Mesendoderm (in vitro differentiated cells): ENCODE measurements around the gene PGM1.
A peak's percentile ranks its signal among the peaks of the same experiment; 100 is the strongest.

Source experiments
- DNase-seq: peaks from one replicate; pipeline ENCODE4 v3.0.0; 2013
- H2AK5ac ChIP-seq: 2 replicates; pipeline ENCODE4 v1.6.1; 2013; ENCODE audit warnings: low read length, inconsistent platforms
- H2BK120ac ChIP-seq: 2 replicates; pipeline ENCODE4 v1.6.1; 2013; ENCODE audit warnings: low read depth, mild to moderate bottlenecking, low read length, moderate library complexity, mixed read lengths
- H2BK15ac ChIP-seq: replicated peaks from 2 replicates; pipeline ENCODE4 v1.6.1; 2013; ENCODE audit warnings: low read depth, mild to moderate bottlenecking, moderate library complexity
- H2BK5ac ChIP-seq: 2 replicates; pipeline ENCODE4 v1.6.1; 2013; ENCODE audit warnings: low read length, inconsistent platforms
- H3K18ac ChIP-seq: 2 replicates; pipeline ENCODE4 v1.6.1; 2013; ENCODE audit warnings: mild to moderate bottlenecking, low read length, mixed read lengths
- H3K23ac ChIP-seq: one replicate; pipeline ENCODE4 v1.6.1; 2013; ENCODE audit warnings: low read length
- H3K27ac ChIP-seq: 2 replicates; pipeline ENCODE4 v1.5.1; 2013; ENCODE audit warnings: low read depth, mild to moderate bottlenecking, inconsistent platforms, low read length, moderate library complexity
- H3K27me3 ChIP-seq: 2 replicates; pipeline ENCODE4 v1.6.1; 2013; ENCODE audit warnings: low read length, control low read depth, mild to moderate bottlenecking, inconsistent platforms; ENCODE audit not compliant: insufficient read depth, poor library complexity
- H3K36me3 ChIP-seq: 2 replicates; pipeline ENCODE4 v1.6.1; 2013; ENCODE audit warnings: low read length, inconsistent platforms; ENCODE audit not compliant: control insufficient read depth, insufficient read depth
- H3K4ac ChIP-seq: one replicate; pipeline ENCODE4 v1.6.1; 2013; ENCODE audit warnings: low read depth, mild to moderate bottlenecking, low read length, moderate library complexity
- H3K4me1 ChIP-seq: 2 replicates; pipeline ENCODE4 v1.6.1; 2013; ENCODE audit warnings: low read depth, low read length, inconsistent platforms; ENCODE audit not compliant: control insufficient read depth
- H3K4me2 ChIP-seq: 2 replicates; pipeline ENCODE4 v1.6.1; 2013; ENCODE audit warnings: low read length
- H3K4me3 ChIP-seq: 2 replicates; pipeline ENCODE4 v1.5.1; 2013; ENCODE audit warnings: mild to moderate bottlenecking, low read length
- H3K56ac ChIP-seq: one replicate; pipeline ENCODE4 v1.6.1; 2013; ENCODE audit warnings: low read length
- H3K79me1 ChIP-seq: 2 replicates; pipeline ENCODE4 v1.6.1; 2013; ENCODE audit warnings: low read length, inconsistent platforms
- H3K79me2 ChIP-seq: 2 replicates; pipeline ENCODE4 v1.6.1; 2013; ENCODE audit warnings: mild to moderate bottlenecking, low read length; ENCODE audit not compliant: control insufficient read depth, insufficient read depth
- H3K9ac ChIP-seq: 2 replicates; pipeline ENCODE4 v1.6.1; 2013; ENCODE audit warnings: low read length, inconsistent platforms
- H4K5ac ChIP-seq: one replicate; pipeline ENCODE4 v1.6.1; 2013; ENCODE audit warnings: low read length
- H4K8ac ChIP-seq: one replicate; pipeline ENCODE4 v1.6.1; 2013; ENCODE audit warnings: low read depth, mild to moderate bottlenecking, control low read depth, low read length, moderate library complexity
- WGBS: extraction: QIAGEN DNeasy Blood & Tissue Kit; methylation state at CpG from one replicate; pipeline ENCODE4 v1.1.7; 2013; ENCODE audit warnings: low lambda C conversion rate, missing lambda C conversion rate; ENCODE audit not compliant: insufficient coverage; ENCODE audit errors: extremely low coverage; 5-methylcytosine and 5-hydroxymethylcytosine counted together

Gene PGM1

DNA sequence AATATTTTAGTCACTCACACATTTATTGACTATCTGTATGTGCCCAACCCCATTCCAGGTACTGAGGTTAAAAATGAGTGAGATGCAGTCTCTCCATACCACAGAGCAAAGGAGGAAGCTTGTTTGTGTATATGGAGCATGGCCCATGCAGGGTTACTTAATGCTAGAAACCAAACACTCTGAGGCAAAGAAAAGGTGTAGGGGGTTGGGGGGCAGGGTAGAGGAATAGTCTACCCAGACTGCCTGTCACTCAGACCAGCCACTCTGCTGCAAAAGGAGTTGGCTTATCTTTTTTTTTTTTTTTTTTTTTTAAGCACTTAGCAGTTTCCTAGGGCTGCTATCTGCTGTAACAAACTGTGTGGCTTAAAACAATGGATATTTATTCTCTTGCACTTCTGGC lies 19.8 kb downstream of the PGM1 start:
- Histone ChIP-seq H3K4me1 (peaks cover 13% of the 10 kb centered on the region), H3K79me2 (no peaks in the 10 kb centered on the region), H3K27me3 (no peaks in the 10 kb centered on the region), H3K27ac (peak overlapping the region; percentile 65), H2BK120ac (no peak overlapping the region), H3K36me3 (no peaks in the 10 kb centered on the region), H4K5ac (no peak overlapping the region), H3K4me2 (no peak overlapping the region), H3K4me3 (no peak overlapping the region), H3K9ac (peak overlapping the region; percentile 20), H3K79me1 (peaks cover 7% of the 10 kb centered on the region), H3K23ac (no peak overlapping the region), H4K8ac (no peak overlapping the region), H2BK5ac (peak overlapping the region; percentile 5), H3K56ac (peak overlapping the region; percentile 40), H2BK15ac (no peak overlapping the region), H2AK5ac (no peak overlapping the region), H3K18ac (peak overlapping the region; percentile 89), H3K4ac (no peak overlapping the region)
- peak; percentile 63 for DNase-seq

DNA sequence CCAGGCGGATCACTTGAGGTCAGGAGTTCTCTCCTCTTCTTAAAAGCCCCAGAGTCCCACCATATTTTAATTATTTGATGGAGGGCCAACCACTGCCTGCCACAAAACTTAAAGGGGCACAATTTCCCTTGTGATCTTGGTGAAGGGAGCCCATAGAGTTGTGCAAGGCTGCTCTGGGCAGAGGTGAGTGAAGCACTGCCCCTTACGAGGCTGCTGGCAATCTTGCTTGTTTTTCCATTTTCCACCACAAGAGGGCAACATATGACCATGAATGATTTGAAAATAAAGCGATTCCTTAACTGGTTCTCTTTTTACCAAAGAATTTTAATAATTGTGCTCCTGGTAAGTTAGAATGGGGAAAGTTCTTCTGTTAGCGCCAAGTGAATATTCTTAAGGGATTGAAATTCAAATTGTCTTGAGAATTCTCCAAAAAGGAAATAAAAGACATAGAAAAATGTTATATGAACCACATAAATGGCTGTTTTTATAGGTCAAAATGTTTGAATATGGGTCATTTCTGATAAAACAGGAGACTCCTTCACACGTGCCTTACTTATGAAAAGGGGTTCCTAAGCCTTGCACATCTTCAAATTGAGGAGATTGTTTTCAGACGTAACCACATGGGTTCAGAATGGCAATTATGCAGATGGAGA lies 22.7 kb downstream of the PGM1 start:
- no CpG with 5 or more reads among the region's 6 CpGs for WGBS
- Histone ChIP-seq H3K36me3 (no peaks in the 10 kb centered on the region), H3K4me1 (peaks cover 13% of the 10 kb centered on the region)

DNA sequence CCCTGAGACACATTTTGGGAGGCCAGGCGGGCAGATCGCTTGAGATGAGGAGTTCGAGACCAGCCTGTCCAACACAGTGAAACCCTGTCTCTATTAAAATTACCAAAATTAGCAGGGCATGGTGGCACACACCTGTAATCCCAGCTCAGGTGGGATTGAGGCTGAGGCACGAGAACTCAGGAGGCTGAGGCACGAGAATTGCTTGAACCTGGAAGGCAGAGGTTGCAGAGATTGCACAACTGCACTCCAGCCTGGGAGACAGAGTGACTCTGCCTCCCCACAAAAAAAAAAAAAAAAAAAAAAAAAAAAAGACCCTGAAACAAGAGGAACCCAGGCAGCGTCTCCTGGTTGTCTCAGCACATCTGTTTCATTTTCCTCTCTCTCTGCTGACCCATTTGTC lies 24.2 kb downstream of the PGM1 start:
- Histone ChIP-seq H2BK15ac (no peak overlapping the region), H3K79me1 (peaks cover 2% of the 10 kb centered on the region), H2BK120ac (no peak overlapping the region), H3K4ac (no peak overlapping the region), H3K79me2 (no peaks in the 10 kb centered on the region), H4K5ac (no peak overlapping the region), H3K4me1 (peaks cover 8% of the 10 kb centered on the region), H4K8ac (no peak overlapping the region), H3K56ac (no peak overlapping the region), H2BK5ac (no peak overlapping the region), H3K9ac (no peak overlapping the region), H3K4me3 (no peak overlapping the region), H3K27me3 (no peaks in the 10 kb centered on the region), H3K27ac (no peak overlapping the region), H2AK5ac (no peak overlapping the region), H3K4me2 (no peak overlapping the region), H3K18ac (no peak overlapping the region), H3K23ac (no peak overlapping the region), H3K36me3 (no peaks in the 10 kb centered on the region)
- no CpG with 5 or more reads among the region's 6 CpGs for WGBS
- DNase-seq, result no peak

More for the DNA sequence above, 22.7 kb downstream of the PGM1 start:
- Histone ChIP-seq H2BK120ac (no peak overlapping the region), H3K18ac (peak overlapping the region; percentile 44), H3K4ac (no peak overlapping the region), H2BK5ac (no peak overlapping the region), H2BK15ac (no peak overlapping the region), H3K27me3 (no peaks in the 10 kb centered on the region), H2AK5ac (no peak overlapping the region), H3K79me1 (peaks cover 4% of the 10 kb centered on the region), H3K4me3 (no peak overlapping the region), H4K5ac (no peak overlapping the region), H3K27ac (no peak overlapping the region), H4K8ac (no peak overlapping the region), H3K23ac (no peak overlapping the region), H3K56ac (peak overlapping the region; percentile 50), H3K9ac (no peak overlapping the region), H3K79me2 (no peaks in the 10 kb centered on the region), H3K4me2 (no peak overlapping the region)
- peak; percentile 80 for DNase-seq

DNA sequence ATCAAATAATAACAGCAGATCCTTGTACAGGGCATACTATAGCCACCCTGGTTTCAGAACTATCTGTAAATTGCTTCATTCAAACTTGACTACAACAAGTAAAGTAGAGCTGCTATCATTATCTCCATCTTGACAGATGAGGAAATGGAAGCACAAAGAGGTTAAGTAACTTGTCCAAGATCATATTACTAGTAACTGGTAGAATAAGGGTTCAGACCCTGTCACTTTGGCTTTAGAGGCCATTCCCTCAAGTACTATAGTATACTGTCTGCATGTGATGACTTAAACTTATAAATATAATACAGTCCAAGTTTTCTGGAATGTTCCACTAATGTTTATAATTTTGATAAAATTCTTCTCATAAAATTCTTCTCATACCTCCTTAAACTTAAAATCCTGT lies 24.8 kb downstream of the PGM1 start:
- H3K18ac ChIP-seq, result no peak overlapping the region
- H3K23ac ChIP-seq, result no peak overlapping the region
- no peak overlapping the region for H2BK5ac ChIP-seq
- H3K4me1 ChIP-seq, result peaks cover 3% of the 10 kb centered on the region
- H2BK120ac ChIP-seq, result no peak overlapping the region
- DNase-seq, result no peak
- H3K36me3 ChIP-seq, result no peaks in the 10 kb centered on the region
- H3K79me1 ChIP-seq, result peaks cover 2% of the 10 kb centered on the region
- no peak overlapping the region for H3K56ac ChIP-seq
- H3K4me2 ChIP-seq, result no peak overlapping the region
- H3K27ac ChIP-seq, result no peak overlapping the region
- no peak overlapping the region for H4K8ac ChIP-seq
- no peak overlapping the region for H4K5ac ChIP-seq
- H3K79me2 ChIP-seq, result no peaks in the 10 kb centered on the region
- no peak overlapping the region for H2AK5ac ChIP-seq
- no peak overlapping the region for H3K4me3 ChIP-seq
- H3K9ac ChIP-seq, result no peak overlapping the region
- H3K4ac ChIP-seq, result no peak overlapping the region
- no peaks in the 10 kb centered on the region for H3K27me3 ChIP-seq
- no peak overlapping the region for H2BK15ac ChIP-seq

DNA sequence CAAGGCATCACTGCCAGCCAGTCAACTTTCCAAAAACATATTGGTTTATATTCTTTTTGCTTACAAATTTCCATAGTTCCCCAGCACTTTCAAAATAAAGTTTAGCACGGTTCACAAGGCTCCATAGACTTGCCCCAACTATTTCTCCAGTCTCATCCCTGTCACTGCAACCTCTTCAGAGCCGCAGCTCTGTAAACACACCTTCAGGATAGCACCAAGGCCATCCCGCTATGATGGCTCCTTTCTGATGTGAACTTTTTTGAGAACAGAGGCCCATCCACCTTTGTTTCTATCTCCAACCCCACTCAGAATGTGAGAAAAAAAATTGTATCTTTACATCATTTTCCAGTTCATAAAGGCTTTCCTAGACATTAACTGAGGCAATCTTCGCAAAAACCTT lies 26.3 kb downstream of the PGM1 start:
- H3K4me3 ChIP-seq, result no peak overlapping the region
- no peak overlapping the region for H2AK5ac ChIP-seq
- H3K36me3 ChIP-seq, result no peaks in the 10 kb centered on the region
- H2BK120ac ChIP-seq, result no peak overlapping the region
- DNase-seq, result no peak
- no peak overlapping the region for H3K27ac ChIP-seq
- H3K4me2 ChIP-seq, result no peak overlapping the region
- H2BK5ac ChIP-seq, result no peak overlapping the region
- no peak overlapping the region for H3K23ac ChIP-seq
- H2BK15ac ChIP-seq, result no peak overlapping the region
- no peaks in the 10 kb centered on the region for H3K79me2 ChIP-seq
- H3K4me1 ChIP-seq, result no peaks in the 10 kb centered on the region
- no CpG with 5 or more reads among the region's 4 CpGs for WGBS
- no peaks in the 10 kb centered on the region for H3K27me3 ChIP-seq
- H3K56ac ChIP-seq, result no peak overlapping the region
- no peak overlapping the region for H3K9ac ChIP-seq
- no peak overlapping the region for H4K8ac ChIP-seq
- no peak overlapping the region for H3K18ac ChIP-seq
- no peak overlapping the region for H4K5ac ChIP-seq
- peaks cover 2% of the 10 kb centered on the region for H3K79me1 ChIP-seq
- H3K4ac ChIP-seq, result no peak overlapping the region

DNA sequence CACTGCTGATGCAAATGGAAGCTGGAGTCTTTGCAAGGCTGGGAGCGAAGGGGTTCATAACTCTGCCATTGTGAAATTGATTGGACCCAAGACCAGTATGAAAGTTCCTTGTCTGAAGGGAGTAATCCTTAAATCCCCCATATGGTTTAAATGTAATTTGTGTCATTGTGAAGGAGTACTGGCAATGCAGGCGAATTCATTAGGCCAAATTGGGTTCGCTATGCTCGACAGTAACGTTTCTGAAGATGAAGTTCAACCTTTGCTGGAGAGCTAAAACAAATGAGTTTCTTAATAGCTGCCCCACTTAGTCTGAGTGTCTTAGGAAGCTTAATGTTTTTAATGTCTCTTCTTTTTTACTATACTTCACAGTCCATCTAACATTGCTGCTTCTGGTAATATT lies 27.5 kb downstream of the PGM1 start:
- Histone ChIP-seq H4K5ac (no peak overlapping the region), H3K4ac (no peak overlapping the region), H2BK5ac (no peak overlapping the region), H3K79me2 (no peaks in the 10 kb centered on the region), H2AK5ac (no peak overlapping the region), H3K27ac (no peak overlapping the region), H3K4me2 (no peak overlapping the region), H4K8ac (no peak overlapping the region), H3K56ac (no peak overlapping the region), H2BK15ac (no peak overlapping the region), H3K4me1 (peaks cover 2% of the 10 kb centered on the region), H3K9ac (no peak overlapping the region), H3K27me3 (no peaks in the 10 kb centered on the region), H2BK120ac (no peak overlapping the region), H3K79me1 (peaks cover 3% of the 10 kb centered on the region), H3K18ac (no peak overlapping the region), H3K23ac (no peak overlapping the region), H3K4me3 (no peak overlapping the region), H3K36me3 (no peaks in the 10 kb centered on the region)
- no peak for DNase-seq
- WGBS, result no CpG with 5 or more reads among the region's 5 CpGs
